Activated T-helper 1 cell treated with anti-CD3 and anti-CD28 coated beads, Interleukin-12 subunit alpha, Interleukin-12 subunit beta, Interleukin-2, Interleukin-4 antibody, amounts not matched to agents 30 ng/mL and 10 ng/mL and 1 ng/mL, durations not matched to agents 14 hours and 24 hours and 36 hours (primary cell): ENCODE data around the gene KBTBD4. TPM values are rescaled to one million over a fixed set of nuclear protein-coding genes. Genes with fewer than 3 reads are reported as not detected.

Experiments
- DNase-seq: peaks from one replicate; pipeline ENCODE4 v3.0.0; 2021; ENCODE audit warnings: low spot score
- H3K27ac Mint-ChIP-seq: one replicate; pipeline ENCODE4 v1.8.0; 2021; ENCODE audit warnings: mild to moderate bottlenecking, mixed read lengths
- H3K27me3 Mint-ChIP-seq: one replicate; pipeline ENCODE4 v1.8.0; 2022; ENCODE audit warnings: mild to moderate bottlenecking, moderate library complexity, mixed read lengths; ENCODE audit not compliant: insufficient read depth
- H3K36me3 Mint-ChIP-seq: one replicate; pipeline ENCODE4 v1.8.0; 2021; ENCODE audit warnings: low read depth, mixed read lengths
- H3K4me1 Mint-ChIP-seq: one replicate; pipeline ENCODE4 v1.8.0; 2021; ENCODE audit warnings: low read depth, mixed read lengths
- H3K4me3 Mint-ChIP-seq: one replicate; pipeline ENCODE4 v1.8.0; 2021; ENCODE audit warnings: mild to moderate bottlenecking, moderate library complexity, mixed read lengths
- H3K9me3 Mint-ChIP-seq: one replicate; pipeline ENCODE4 v1.8.0; 2021; ENCODE audit warnings: mixed read lengths
- intact Hi-C: fragments of 100-400 bp; cut with micrococcal nuclease; formaldehyde crosslinking; loops from one replicate; pipeline ENCODE4 v1.15.1; 2024
- total RNA-seq: library from RNA; stranded (reverse); gene quantifications from 2 replicates; pipeline ENCODE4 v1.2.3, GENCODE V29; 2022

The KBTBD4 gene
- total RNA-seq, 1 donor from 2014 or later = 16.3 TPM

DNA sequence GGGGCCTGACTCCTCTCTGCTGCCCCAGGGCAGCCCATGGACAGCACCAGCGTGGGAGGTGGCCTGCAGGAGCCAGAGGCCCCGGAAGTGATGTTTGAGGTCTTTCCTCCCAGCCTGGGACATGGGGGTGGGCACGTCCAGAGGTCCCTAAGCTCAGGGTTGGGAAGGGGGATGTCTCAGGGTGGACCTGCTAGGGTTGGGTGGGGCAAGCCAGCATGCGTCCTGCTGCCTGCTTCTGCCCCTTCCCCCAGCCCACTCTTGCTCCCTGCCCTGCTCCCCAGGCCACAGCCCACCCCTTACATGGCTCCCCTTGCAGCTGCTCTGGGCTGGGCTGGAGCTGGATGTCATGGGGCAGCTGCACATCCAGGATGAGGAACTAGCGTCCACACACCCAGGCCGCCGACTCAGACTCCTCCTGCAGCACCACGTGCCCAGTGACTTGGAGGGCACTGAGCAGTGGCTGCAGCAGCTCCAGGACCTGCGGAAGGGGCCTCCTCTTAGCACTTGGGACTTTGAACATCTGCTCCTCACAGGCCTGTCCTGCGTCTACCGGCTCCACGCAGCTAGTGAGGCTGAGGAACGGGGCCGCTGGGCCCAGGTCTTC, 9.1 kb upstream of the KBTBD4 start:
- DNase-seq = no peak
- H3K36me3 Mint-ChIP-seq = peaks cover 10% of the 10 kb centered on the region
- H3K4me3 Mint-ChIP-seq = no peak overlapping the region
- H3K27me3 Mint-ChIP-seq = peaks cover 4% of the 10 kb centered on the region
- no peaks in the 10 kb centered on the region for H3K9me3 Mint-ChIP-seq
- intact Hi-C loops = no loop called here
- peaks cover 6% of the 10 kb centered on the region for H3K4me1 Mint-ChIP-seq
- H3K27ac Mint-ChIP-seq = no peak overlapping the region

DNA sequence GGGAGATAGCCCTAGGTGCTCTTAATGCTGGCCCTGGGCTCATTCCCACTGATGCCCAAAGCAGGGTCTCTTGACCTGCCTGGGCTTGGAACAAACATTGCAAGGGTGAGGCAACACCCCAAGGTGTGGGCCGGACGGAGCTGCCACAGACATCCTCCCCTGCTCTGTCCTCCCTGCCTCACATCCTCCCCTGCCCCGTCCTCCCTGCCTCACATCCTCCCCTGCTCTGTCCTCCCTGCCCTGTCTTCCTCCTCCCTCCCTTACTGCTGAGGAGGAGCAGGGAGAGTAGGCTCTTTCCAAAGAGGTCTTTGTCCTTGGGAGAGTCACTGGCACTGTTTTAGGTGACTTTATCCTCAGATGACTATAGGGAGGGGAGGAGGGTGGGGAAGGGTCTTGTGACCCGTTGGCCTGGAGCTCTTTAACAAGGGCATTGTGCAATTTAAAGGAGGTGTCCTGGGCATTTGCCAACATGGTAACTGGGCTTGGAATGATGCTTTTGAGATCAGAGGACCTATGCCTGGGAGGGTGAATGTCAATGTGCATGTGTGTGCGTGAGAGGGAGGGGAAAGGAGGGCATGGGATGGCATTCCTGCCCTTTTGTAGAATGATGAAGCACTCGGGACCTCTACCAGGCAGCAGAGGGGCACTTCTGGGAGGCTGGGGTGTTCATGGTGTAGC, 8.4 kb upstream of the KBTBD4 start:
- Mint-ChIP-seq H3K9me3 (no peaks in the 10 kb centered on the region), H3K27ac (no peak overlapping the region), H3K36me3 (peaks cover 15% of the 10 kb centered on the region), H3K27me3 (no peaks in the 10 kb centered on the region), H3K4me3 (no peak overlapping the region), H3K4me1 (peaks cover 6% of the 10 kb centered on the region)
- no peak for DNase-seq
- intact Hi-C loops = no loop called here

DNA sequence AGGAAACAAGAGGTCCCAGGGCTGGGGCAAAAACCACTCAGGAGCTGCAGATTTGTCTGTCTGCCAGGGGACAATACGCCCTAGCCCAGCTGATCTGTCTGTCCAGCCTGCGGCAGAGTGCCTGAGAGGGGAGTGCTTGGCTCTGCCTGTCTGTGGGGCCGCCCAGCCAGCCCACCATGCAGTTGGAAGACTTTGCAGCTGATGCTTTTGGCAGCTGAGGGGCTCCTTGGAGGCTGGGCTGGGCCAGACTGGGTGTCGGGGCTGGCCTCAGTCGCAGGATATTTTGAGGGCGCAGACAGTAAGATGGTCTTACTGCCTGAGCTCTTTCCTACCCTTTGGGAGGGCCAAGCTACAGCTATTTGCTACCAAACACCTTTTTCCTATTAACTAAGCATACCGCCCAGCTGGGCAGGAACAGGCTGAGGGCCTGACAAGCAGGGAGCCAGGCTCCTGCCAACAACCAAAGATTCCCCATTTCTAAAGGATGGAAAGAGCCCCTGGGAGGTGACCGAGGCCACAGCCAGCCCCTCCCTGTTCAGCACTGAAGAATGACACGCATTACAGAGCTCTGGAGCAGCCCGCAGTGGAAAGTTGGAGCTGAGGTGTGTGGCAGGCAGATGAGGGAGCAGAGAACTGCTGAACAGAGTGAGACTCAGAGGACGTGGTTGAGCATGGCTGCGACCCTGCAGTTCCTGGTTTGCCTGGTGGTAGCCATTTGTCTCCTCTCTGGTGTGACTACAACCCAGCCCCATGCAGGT, 7.5 kb upstream of the KBTBD4 start, which contains the start of gene FAM180B:
FAM180B (plus strand) TSS at position 581 of the 758 bp plus-strand sequence; CDS start at position 672, 91 bp downstream.
- Mint-ChIP-seq H3K4me3 (no peak within 1 kb of the TSS), H3K9me3 (no peaks in the 10 kb centered on the region), H3K27me3 (no peaks in the 10 kb centered on the region), H3K27ac (no peak within 1 kb of the TSS), H3K4me1 (no peaks in the 10 kb centered on the region), H3K36me3 (peaks cover 22% of the 10 kb centered on the region)
- intact Hi-C loops = no loop called here
- no peak for DNase-seq

DNA sequence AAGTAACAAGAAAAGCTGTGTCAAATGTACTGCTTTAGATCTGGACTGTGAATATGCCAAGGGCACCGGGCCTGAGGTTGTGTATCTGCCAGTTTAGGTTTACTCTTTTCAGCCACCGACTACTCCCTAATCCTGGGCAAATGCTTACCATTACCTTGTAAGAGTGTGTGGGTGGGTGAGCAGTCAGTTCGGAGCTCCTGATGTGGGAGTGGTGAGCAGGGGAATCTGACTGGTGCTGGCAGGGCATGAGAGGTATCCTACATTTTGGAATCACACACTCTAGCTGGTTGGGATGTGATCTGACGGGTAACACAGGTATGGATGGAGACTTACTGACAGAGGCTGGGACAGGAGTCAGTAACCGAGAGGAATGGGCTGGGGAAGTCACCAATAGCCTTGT, 5.1 kb upstream of the KBTBD4 start:
- no peak overlapping the region for H3K27ac Mint-ChIP-seq
- intact Hi-C loops = no loop called here
- DNase-seq = no peak
- peaks cover 32% of the 10 kb centered on the region for H3K36me3 Mint-ChIP-seq
- peaks cover 18% of the 10 kb centered on the region for H3K4me1 Mint-ChIP-seq
- H3K27me3 Mint-ChIP-seq = no peaks in the 10 kb centered on the region
- no peak overlapping the region for H3K4me3 Mint-ChIP-seq
- no peaks in the 10 kb centered on the region for H3K9me3 Mint-ChIP-seq

DNA sequence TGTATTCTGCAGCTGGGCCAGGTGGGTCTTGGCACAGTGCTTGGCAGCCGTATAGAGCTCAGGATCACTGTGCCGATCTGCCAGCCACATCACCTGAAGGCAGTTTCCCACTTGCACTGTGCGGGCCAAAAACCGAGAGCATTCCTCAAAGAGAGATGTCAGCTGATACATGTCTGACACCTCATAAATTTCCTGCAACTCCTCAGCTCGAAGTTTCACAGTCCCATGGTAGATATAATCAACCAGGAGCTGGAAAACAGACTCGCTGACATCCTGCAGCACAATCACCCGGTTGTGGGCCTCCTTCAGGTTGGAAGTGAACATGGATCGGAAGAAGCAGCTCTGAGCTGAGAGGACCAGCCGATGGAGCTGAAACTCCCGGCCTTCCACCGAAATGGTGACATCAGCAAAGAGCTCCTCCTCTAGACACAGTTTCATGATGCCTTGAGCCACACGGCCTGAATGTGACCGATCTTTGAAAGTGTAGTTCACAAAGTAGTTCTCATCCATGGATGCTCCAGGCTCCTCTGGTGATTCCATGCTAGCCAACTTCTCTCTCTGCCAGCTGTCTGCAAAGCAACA, 1.2 kb downstream of the KBTBD4 start:
- peaks cover 35% of the 10 kb centered on the region for H3K4me1 Mint-ChIP-seq
- no peak overlapping the region for H3K27ac Mint-ChIP-seq
- H3K36me3 Mint-ChIP-seq = peaks cover 41% of the 10 kb centered on the region
- no peaks in the 10 kb centered on the region for H3K9me3 Mint-ChIP-seq
- DNase-seq = no peak
- H3K4me3 Mint-ChIP-seq = peak overlapping the region; percentile 96
- no peaks in the 10 kb centered on the region for H3K27me3 Mint-ChIP-seq
- intact Hi-C loops = loop anchor here (1.0 to 5.0 kb wide), 7 partner anchors 12 to 640 kb away; partner anchors contain the start of genes AGBL2, CSTPP1, FNBP4 and PTPMT1

DNA sequence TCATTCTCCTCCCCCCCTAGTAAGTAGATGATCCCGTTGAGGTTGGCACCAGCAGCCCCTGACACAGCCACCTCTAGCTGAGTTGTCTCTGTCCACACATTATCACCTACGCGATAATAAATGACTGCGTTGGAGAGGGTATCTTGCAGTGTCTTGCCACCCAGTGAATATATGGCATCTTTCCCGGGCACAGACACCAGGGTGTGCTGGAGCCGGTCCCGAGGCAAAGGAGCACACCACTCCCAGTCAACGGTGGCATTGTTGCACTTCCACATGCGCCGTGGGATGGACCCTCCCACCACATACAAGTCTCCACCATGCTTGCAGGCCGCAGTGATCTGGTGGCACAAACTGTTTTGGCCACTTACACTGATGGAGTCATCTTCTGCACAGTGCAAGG, 5.4 kb downstream of the KBTBD4 start:
- H3K4me3 Mint-ChIP-seq = no peak overlapping the region
- peaks cover 14% of the 10 kb centered on the region for H3K4me1 Mint-ChIP-seq
- no peaks in the 10 kb centered on the region for H3K9me3 Mint-ChIP-seq
- H3K27ac Mint-ChIP-seq = no peak overlapping the region
- H3K36me3 Mint-ChIP-seq = peaks cover 29% of the 10 kb centered on the region
- intact Hi-C loops = no loop called here
- no peak for DNase-seq
- H3K27me3 Mint-ChIP-seq = no peaks in the 10 kb centered on the region

DNA sequence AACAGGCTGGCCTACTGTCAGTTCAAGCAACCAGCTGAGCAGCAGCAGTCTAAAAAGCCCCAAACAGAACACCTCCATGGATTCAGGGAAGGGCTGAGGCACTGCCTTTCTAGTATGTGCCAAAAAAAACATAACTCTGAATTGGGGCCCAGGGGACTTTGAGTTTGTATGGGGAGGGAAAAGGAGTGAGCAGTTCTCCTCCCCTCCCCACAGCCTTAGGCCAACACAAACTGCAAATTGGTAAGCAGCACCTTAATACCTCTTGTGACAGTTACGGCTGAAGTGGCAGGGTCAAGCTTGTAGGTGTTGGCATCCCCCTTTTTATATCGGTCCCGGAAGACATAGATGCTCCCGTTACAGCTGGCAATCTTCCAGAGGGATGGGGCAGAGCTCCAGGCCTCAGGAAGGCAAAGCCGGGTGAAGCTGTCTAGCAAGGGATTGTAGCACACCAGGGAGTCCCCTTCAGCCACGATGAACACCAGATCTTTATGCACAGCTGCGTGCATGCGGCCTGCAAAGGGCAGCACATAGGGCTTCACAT, 6.0 kb downstream of the KBTBD4 start:
- H3K4me3 Mint-ChIP-seq = no peak overlapping the region
- no peak overlapping the region for H3K27ac Mint-ChIP-seq
- peaks cover 9% of the 10 kb centered on the region for H3K4me1 Mint-ChIP-seq
- H3K27me3 Mint-ChIP-seq = no peaks in the 10 kb centered on the region
- intact Hi-C loops = no loop called here
- no peak for DNase-seq
- H3K36me3 Mint-ChIP-seq = peaks cover 29% of the 10 kb centered on the region
- no peaks in the 10 kb centered on the region for H3K9me3 Mint-ChIP-seq

DNA sequence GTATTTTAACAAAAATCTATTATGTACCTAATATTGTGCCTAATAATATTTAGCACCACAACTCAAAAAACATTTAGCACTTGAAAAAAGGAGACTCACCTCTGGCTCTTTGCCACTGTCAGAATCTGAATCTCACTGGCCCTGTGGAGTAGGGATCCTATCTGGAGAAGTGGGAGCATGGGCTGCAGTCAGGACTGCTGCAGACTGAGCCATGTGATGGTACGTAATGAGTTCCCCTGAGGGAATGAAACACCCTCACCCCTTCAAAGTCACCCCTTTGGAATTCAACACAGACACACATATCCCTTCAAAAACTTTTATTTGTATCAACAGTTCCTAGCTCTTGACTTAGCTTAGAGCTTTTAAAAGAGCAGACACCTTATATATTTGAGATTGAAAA, 6.9 kb downstream of the KBTBD4 start:
- Mint-ChIP-seq H3K36me3 (peaks cover 24% of the 10 kb centered on the region), H3K4me3 (no peak overlapping the region), H3K9me3 (no peaks in the 10 kb centered on the region), H3K4me1 (peaks cover 2% of the 10 kb centered on the region), H3K27me3 (no peaks in the 10 kb centered on the region), H3K27ac (no peak overlapping the region)
- DNase-seq = no peak
- intact Hi-C loops = no loop called here

DNA sequence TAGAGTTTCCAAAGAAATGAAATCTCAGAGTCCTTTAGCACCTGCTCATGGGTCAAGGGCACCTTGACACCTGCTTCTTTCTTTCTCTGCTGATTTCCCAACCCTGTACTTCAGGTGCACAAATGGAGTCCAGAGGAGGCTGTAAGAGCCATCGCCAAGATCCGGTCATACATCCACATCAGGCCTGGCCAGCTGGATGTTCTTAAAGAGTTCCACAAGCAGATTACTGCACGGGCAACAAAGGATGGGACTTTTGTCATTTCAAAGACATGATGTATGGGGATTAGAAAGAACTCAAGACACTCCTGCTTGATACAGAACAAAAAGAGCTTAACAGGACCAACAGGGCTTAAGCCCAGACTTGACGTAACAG, 7.4 kb downstream of the KBTBD4 start:
- intact Hi-C loops = no loop called here
- DNase-seq = no peak
- H3K4me1 Mint-ChIP-seq = peaks cover 6% of the 10 kb centered on the region
- H3K27me3 Mint-ChIP-seq = no peaks in the 10 kb centered on the region
- no peaks in the 10 kb centered on the region for H3K9me3 Mint-ChIP-seq
- H3K36me3 Mint-ChIP-seq = peaks cover 29% of the 10 kb centered on the region
- H3K27ac Mint-ChIP-seq = no peak overlapping the region
- H3K4me3 Mint-ChIP-seq = no peak overlapping the region

DNA sequence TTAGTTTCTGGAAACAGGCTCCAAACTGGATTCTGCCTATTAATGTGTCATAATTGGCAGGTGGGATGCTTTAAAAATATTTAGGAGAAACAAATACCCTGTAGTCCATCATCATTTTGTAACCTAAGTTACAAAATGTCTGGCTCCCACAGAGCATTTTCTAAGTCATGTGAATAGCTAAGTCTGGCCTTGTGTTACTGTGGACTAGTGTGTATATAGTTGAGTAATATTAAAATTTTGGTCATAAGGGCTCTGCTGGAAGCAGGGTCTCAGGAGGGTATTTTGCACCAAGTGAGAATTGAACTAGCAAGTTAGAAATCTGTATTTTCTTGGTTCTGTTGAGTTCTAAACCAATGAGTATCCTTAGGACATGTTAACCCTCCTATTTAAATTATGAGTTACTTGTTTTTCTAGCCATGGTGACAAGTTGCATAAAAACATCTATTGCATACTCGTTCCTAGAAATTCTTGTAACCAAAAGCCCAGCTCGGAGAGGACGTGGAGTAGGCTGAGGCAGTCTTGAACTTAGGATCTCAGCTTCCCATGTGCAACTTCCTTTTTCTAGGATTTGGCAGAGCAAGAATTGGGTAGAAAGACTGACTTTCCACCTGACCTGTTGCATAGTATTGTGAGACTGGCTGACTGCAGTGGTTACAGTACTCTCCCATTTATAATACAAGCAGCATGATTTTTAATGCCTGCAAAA, 8.0 kb downstream of the KBTBD4 start:
- H3K27ac Mint-ChIP-seq = no peak overlapping the region
- intact Hi-C loops = no loop called here
- peaks cover 10% of the 10 kb centered on the region for H3K4me1 Mint-ChIP-seq
- DNase-seq = no peak
- no peak overlapping the region for H3K4me3 Mint-ChIP-seq
- H3K36me3 Mint-ChIP-seq = peaks cover 31% of the 10 kb centered on the region
- H3K9me3 Mint-ChIP-seq = no peaks in the 10 kb centered on the region
- H3K27me3 Mint-ChIP-seq = no peaks in the 10 kb centered on the region

DNA sequence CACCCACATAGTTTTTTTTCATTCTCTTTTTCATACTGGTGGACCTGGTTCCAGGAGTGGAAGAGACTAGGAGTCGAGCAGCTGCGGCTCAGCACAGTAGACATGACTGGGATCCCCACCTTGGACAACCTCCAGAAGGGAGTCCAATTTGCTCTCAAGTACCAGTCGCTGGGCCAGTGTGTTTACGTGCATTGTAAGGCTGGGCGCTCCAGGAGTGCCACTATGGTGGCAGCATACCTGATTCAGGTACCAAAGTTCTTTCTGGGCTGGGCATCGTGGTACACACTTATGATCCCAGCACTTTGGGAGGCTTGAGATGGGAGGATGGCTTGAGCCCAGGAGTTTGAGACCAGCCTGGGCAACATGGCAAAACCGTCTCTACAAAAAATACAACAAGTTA, 9.1 kb downstream of the KBTBD4 start:
- intact Hi-C loops = no loop called here
- Mint-ChIP-seq H3K4me3 (no peak overlapping the region), H3K36me3 (peaks cover 31% of the 10 kb centered on the region), H3K27ac (no peak overlapping the region), H3K4me1 (peaks cover 14% of the 10 kb centered on the region), H3K27me3 (no peaks in the 10 kb centered on the region), H3K9me3 (no peaks in the 10 kb centered on the region)
- DNase-seq = no peak

DNA sequence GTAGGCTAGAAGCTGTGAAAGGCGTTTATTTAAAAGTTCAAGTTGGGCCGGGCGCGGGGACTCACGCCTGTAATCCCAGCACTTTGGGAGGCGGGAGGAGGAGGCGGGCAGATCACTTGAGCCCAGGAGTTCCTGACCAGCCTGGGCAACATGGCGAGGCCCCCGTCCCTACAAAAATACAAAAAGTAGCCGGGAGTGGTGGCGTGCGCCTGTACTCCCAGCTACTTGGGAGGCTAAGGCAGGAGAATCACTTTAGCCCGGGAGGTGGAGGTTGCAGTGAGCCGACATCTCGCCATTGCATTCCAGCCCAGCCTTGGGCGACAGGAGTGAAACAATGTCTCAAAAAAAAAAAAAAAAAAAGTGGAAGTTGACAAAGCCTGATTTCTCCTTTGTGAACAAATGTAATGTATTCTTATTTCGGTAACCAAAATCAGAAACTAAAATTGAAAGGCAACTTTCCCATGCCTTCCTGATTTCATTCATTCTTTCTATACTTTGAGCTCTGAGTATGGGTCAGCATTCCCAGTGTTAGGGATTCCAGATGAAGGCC, 12.5 kb downstream of the KBTBD4 start:
- peak overlapping the region; percentile 74 for H3K27ac Mint-ChIP-seq
- intact Hi-C loops = no loop called here
- DNase-seq = no peak

More for the DNA sequence above, 12.5 kb downstream of the KBTBD4 start:
- no peaks in the 10 kb centered on the region for H3K9me3 Mint-ChIP-seq
- H3K36me3 Mint-ChIP-seq = peaks cover 14% of the 10 kb centered on the region
- H3K4me1 Mint-ChIP-seq = peaks cover 21% of the 10 kb centered on the region
- H3K4me3 Mint-ChIP-seq = peak overlapping the region; percentile 86
- H3K27me3 Mint-ChIP-seq = no peaks in the 10 kb centered on the region
